LHCN-M2 (cell line): ENCODE results near the gene TSPAN14. TPM values are rescaled to one million over a fixed set of nuclear protein-coding genes. Genes with fewer than 3 reads are reported as not detected.

ENCODE experiments used
- DNase-seq: peaks from one replicate; pipeline ENCODE4 v3.0.0-alpha.2; 2012; ENCODE audit warnings: low read depth
- total RNA-seq: library from RNA; depleted of rRNA; stranded (reverse); fragments of >200 nt; gene quantifications from 2 replicates; pipeline ENCODE4 v1.2.3, GENCODE V29; 2014

Gene TSPAN14
- total RNA-seq, 1 experiment from 2014 or later = 18.6 TPM

- DNase-seq = peak; percentile 13
Measured at GRCh38 chr10:80454513-80455460, 677 bp downstream of the TSPAN14 start.

GRCh38 chr10:80455461-80456349 lies 1.6 kb downstream of the TSPAN14 start:
- no peak for DNase-seq

GRCh38 chr10:80457554-80458262 lies 3.6 kb downstream of the TSPAN14 start:
- no peak for DNase-seq

- no peak for DNase-seq
Measured at GRCh38 chr10:80458263-80458625, 4.1 kb downstream of the TSPAN14 start.

- DNase-seq = no peak
Measured at GRCh38 chr10:80458638-80459037, 4.5 kb downstream of the TSPAN14 start.

GRCh38 chr10:80459047-80459865 lies 5.1 kb downstream of the TSPAN14 start:
- DNase-seq = peak; percentile 94

GRCh38 chr10:80460399-80461207 lies 6.5 kb downstream of the TSPAN14 start:
- peak; percentile 49 for DNase-seq

GRCh38 chr10:80461208-80462183 lies 7.4 kb downstream of the TSPAN14 start:
- DNase-seq = peak; percentile 11

GRCh38 chr10:80462299-80462980 lies 8.3 kb downstream of the TSPAN14 start:
- DNase-seq = peak; percentile 46

GRCh38 chr10:80462981-80463741 lies 9.1 kb downstream of the TSPAN14 start:
- peak; percentile 51 for DNase-seq

- no peak for DNase-seq
Measured at GRCh38 chr10:80463868-80464267, 9.8 kb downstream of the TSPAN14 start.

GRCh38 chr10:80464557-80465450 lies 10.7 kb downstream of the TSPAN14 start:
- peak; percentile 47 for DNase-seq

- no peak for DNase-seq
Measured at GRCh38 chr10:80465451-80465835, 11.3 kb downstream of the TSPAN14 start.

GRCh38 chr10:80465839-80466590 lies 11.9 kb downstream of the TSPAN14 start:
- no peak for DNase-seq

GRCh38 chr10:80466724-80467326 lies 12.7 kb downstream of the TSPAN14 start:
- DNase-seq = no peak
